ENCODE data around the gene LRTM2.
A peak's percentile ranks its signal among the peaks of the same experiment; 100 is the strongest.

LRTM2 gene

GRCh38 chr12:1820191-1820895, at the start of gene LRTM2:
TSS of gene LRTM2 (plus strand) at chr12:1820565. CDS start at chr12:1828149, 7,584 bp downstream.
- DNase-seq (ENCODE audit: low read depth in 2 of 2), result no peak
- no peak for TF ChIP-seq CTCF (IDR thresholded peaks at IDR 0.05; ENCODE audit: low read depth, low read length)

GRCh38 chr12:1773937-1774655, 46.3 kb upstream of the LRTM2 start:
- H3K4me3 ChIP-seq (replicated peaks in 1 of 2; ENCODE audit: low read depth in 2 of 2, low read length in 2 of 2), result no peak overlapping the region
- DNase-seq (ENCODE audit: low read depth in 2 of 2), result peak in 1 of 2 donors; percentile 22
- no peak for TF ChIP-seq CTCF (IDR thresholded peaks at IDR 0.05; ENCODE audit: low read depth, low read length)

More at GRCh38 chr12:1820191-1820895, at the start of gene LRTM2:
- no peak within 1 kb of the TSS for H3K4me3 ChIP-seq (replicated peaks in 1 of 2; ENCODE audit: low read depth in 2 of 2, low read length in 2 of 2)

- H3K4me3 ChIP-seq (replicated peaks in 1 of 2; ENCODE audit: low read depth in 2 of 2, low read length in 2 of 2), result no peak overlapping the region
- TF ChIP-seq CTCF (IDR thresholded peaks at IDR 0.05; ENCODE audit: low read depth, low read length), result no peak
- DNase-seq (ENCODE audit: low read depth in 2 of 2), result peak; percentile 51 to 92
These were observed 44.0 kb upstream of the LRTM2 start for GRCh38 chr12:1776170-1776921.

GRCh38 chr12:1777798-1778197, 42.6 kb upstream of the LRTM2 start:
- no peak overlapping the region for H3K4me3 ChIP-seq (replicated peaks in 1 of 2; ENCODE audit: low read depth in 2 of 2, low read length in 2 of 2)
- DNase-seq (ENCODE audit: low read depth in 2 of 2), result peak; percentile 56 to 92
- no peak for TF ChIP-seq CTCF (IDR thresholded peaks at IDR 0.05; ENCODE audit: low read depth, low read length)

- peak; percentile 59 to 83 for DNase-seq (ENCODE audit: low read depth in 2 of 2)
- H3K4me3 ChIP-seq (replicated peaks in 1 of 2; ENCODE audit: low read depth in 2 of 2, low read length in 2 of 2), result no peak overlapping the region
- no peak for TF ChIP-seq CTCF (IDR thresholded peaks at IDR 0.05; ENCODE audit: low read depth, low read length)
These were observed 41.5 kb upstream of the LRTM2 start for GRCh38 chr12:1778911-1779310.

- peak; percentile 85 to 90 for DNase-seq (ENCODE audit: low read depth in 2 of 2)
- no peak overlapping the region for H3K4me3 ChIP-seq (replicated peaks in 1 of 2; ENCODE audit: low read depth in 2 of 2, low read length in 2 of 2)
- no peak for TF ChIP-seq CTCF (IDR thresholded peaks at IDR 0.05; ENCODE audit: low read depth, low read length)
These were observed 40.6 kb upstream of the LRTM2 start for GRCh38 chr12:1779783-1780182.

All from cardiac fibroblast (primary cell).